ENCODE measurements around the gene SMIM44. TPM values are rescaled to one million over a fixed set of nuclear protein-coding genes. Genes with fewer than 3 reads are reported as not detected.

Gene SMIM44
- total RNA-seq (2021), result not detected in 2 replicates
- not detected for Bru-seq, nascent RNA
- BruChase-seq, experiment 1, labeled RNA remaining after a 2-hour chase, result not detected
- percentile 32 among the genes with signal in this experiment for BruChase-seq, experiment 2, labeled RNA remaining after a 6-hour chase
- long read RNA-seq, result 0 reads

DNA sequence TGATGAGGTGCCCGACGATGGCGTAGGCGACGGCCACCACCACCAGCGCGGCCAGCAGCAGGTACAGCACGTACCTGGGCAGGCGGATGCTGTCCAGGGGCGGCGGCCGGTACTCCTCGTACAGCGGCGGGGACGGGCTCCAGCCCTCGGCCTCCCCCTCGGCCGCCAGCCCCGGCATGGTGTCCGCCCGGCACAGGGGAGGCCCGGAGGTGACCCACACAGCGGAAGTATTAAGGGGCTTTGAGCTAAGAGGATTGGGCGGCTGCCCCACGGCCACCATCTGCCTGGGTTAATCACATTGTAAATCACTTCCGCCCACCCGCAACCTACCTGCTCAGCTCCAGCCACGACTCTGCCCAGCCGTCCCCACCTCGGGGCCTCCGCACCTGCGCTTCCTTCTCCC is at the start of gene SMIM44:
Gene SMIM44 (minus strand): TSS at position 216 of the 403 bp plus-strand sequence. CDS start 38 bp downstream, at position 178.
- Histone ChIP-seq H3F3A (ENCODE audit: insufficient read depth, low read depth) (peaks cover 5% of the 10 kb centered on the region; the same call in 1 of the 2 replicates), H3K4me2 (0 out of 2 replicates have a peak within 1 kb of the TSS, but pooled peaks have one; percentile 26), H2AFZ (no peak within 1 kb of the TSS), H3K9me2 (ENCODE audit: insufficient read depth) (no peaks in the 10 kb centered on the region), H3K79me2 (ENCODE audit: low read depth) (no peaks in the 10 kb centered on the region), H3K4me3 (no peak within 1 kb of the TSS), H4K20me1 (ENCODE audit: insufficient read depth) (no peaks in the 10 kb centered on the region), H3K36me3 (ENCODE audit: low read depth) (no peaks in the 10 kb centered on the region), H3K27ac (no peak within 1 kb of the TSS), H3K4me1 (replicated peaks; ENCODE audit: insufficient read depth) (peaks cover 5% of the 10 kb centered on the region; the same call in 1 of the 2 replicates), H3K9me3 (ENCODE audit: insufficient read depth, low read depth) (no peaks in the 10 kb centered on the region), H3K27me3 (ENCODE audit: insufficient read depth, low read depth) (no peaks in the 10 kb centered on the region)
- no peak for TF ChIP-seq EZH2 (IDR thresholded peaks at IDR 0.05; ENCODE audit: low read depth)
- TF ChIP-seq, protein P1, sequence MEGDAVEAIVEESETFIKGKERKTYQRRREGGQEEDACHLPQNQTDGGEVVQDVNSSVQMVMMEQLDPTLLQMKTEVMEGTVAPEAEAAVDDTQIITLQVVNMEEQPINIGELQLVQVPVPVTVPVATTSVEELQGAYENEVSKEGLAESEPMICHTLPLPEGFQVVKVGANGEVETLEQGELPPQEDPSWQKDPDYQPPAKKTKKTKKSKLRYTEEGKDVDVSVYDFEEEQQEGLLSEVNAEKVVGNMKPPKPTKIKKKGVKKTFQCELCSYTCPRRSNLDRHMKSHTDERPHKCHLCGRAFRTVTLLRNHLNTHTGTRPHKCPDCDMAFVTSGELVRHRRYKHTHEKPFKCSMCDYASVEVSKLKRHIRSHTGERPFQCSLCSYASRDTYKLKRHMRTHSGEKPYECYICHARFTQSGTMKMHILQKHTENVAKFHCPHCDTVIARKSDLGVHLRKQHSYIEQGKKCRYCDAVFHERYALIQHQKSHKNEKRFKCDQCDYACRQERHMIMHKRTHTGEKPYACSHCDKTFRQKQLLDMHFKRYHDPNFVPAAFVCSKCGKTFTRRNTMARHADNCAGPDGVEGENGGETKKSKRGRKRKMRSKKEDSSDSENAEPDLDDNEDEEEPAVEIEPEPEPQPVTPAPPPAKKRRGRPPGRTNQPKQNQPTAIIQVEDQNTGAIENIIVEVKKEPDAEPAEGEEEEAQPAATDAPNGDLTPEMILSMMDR (conservative IDR thresholded peaks at IDR 0.05), result no peak
- POLR2A ChIA-PET (ENCODE audit: unreplicated experiment), result no interaction called here
- BruUV-seq (replicated peaks), result no TSS peak
- CTCF ChIA-PET, result interaction anchor here (1.1 kb wide), 1 partner anchor 207 kb away, joined by 4 read pairs; no protein-coding TSS in a partner anchor
- DNase-seq, result no peak
- intact Hi-C loops (cut with micrococcal nuclease; ENCODE audit: unreplicated experiment), result no loop called here

DNA sequence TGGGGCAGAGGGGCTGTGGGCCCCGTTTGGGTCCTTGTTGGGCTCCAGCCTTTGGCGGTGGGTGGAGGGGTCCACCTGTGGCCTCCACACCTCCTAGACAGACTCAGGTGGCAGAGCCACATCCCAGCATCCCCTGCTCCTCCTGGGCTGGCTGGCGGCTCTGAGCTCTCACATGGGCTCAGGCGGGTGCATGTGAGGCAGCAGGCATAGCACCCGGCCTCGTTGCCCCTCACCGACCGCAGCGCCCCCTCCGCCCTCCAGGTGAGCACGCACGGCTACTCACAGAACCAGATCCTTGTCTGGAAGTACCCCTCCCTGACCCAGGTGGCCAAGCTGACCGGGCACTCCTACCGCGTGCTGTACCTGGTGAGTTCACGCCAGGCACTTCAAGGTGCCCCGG is 49.8 kb upstream of the SMIM44 start:
- Histone ChIP-seq H3F3A (ENCODE audit: insufficient read depth, low read depth) (no peaks in the 10 kb centered on the region), H3K4me2 (no peak overlapping the region), H3K27me3 (ENCODE audit: insufficient read depth, low read depth) (no peaks in the 10 kb centered on the region), H3K4me3 (no peak overlapping the region), H3K36me3 (ENCODE audit: low read depth) (no peaks in the 10 kb centered on the region), H3K27ac (no peak overlapping the region), H3K9me2 (ENCODE audit: insufficient read depth) (no peaks in the 10 kb centered on the region), H2AFZ (no peak overlapping the region), H3K9me3 (ENCODE audit: insufficient read depth, low read depth) (no peaks in the 10 kb centered on the region), H3K4me1 (replicated peaks; ENCODE audit: insufficient read depth) (no peaks in the 10 kb centered on the region), H3K79me2 (ENCODE audit: low read depth) (no peaks in the 10 kb centered on the region), H4K20me1 (ENCODE audit: insufficient read depth) (no peaks in the 10 kb centered on the region; the same call in 1 of the 2 replicates)
- intact Hi-C loops (cut with micrococcal nuclease; ENCODE audit: unreplicated experiment), result no loop called here
- no peak for TF ChIP-seq EZH2 (IDR thresholded peaks at IDR 0.05; ENCODE audit: low read depth)
- TF ChIP-seq, protein P1 (conservative IDR thresholded peaks at IDR 0.05), result no peak
- no TSS peak for BruUV-seq (replicated peaks)
- DNase-seq, result no peak
- ChIA-PET POLR2A (ENCODE audit: unreplicated experiment) (no interaction called here), CTCF (no interaction called here)

DNA sequence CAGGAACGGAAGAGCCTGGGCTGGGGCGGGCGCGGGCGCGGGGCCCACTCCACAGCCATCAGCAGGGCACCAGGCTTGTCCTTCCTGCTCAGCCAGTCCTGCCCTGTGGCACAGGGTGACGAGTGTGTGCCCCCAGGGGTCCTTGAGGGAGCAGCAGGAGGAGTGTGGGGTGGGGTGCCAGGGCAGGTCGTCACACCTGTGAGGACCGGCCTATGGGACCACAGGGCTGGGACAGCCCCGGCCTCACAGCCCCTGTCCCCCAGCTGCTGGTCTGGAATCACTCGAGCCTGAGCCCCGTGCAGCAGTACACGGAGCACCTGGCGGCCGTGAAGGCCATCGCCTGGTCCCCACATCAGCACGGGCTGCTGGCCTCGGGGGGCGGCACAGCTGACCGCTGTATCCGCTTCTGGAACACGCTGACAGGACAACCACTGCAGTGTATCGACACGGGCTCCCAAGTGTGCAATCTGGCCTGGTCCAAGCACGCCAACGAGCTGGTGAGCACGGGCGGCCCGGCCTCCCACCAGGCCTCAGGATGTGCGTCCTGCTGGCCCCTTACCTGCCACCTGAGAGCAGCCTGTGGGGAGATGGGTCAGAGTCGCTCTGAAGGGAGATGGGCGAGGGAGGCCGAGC is 49.0 kb upstream of the SMIM44 start:
- H3K4me3 ChIP-seq, result no peak overlapping the region
- no peaks in the 10 kb centered on the region; the same call in 1 of the 2 replicates for H4K20me1 ChIP-seq (ENCODE audit: insufficient read depth)
- intact Hi-C loops (cut with micrococcal nuclease; ENCODE audit: unreplicated experiment), result no loop called here
- H3K4me2 ChIP-seq, result no peak overlapping the region
- TF ChIP-seq EZH2 (IDR thresholded peaks at IDR 0.05; ENCODE audit: low read depth), result no peak
- TF ChIP-seq, protein P1 (conservative IDR thresholded peaks at IDR 0.05), result no peak
- no peaks in the 10 kb centered on the region for H3F3A ChIP-seq (ENCODE audit: insufficient read depth, low read depth)
- no peaks in the 10 kb centered on the region for H3K9me2 ChIP-seq (ENCODE audit: insufficient read depth)
- H3K27me3 ChIP-seq (ENCODE audit: insufficient read depth, low read depth), result no peaks in the 10 kb centered on the region
- H3K27ac ChIP-seq, result no peak overlapping the region
- ChIA-PET CTCF (no interaction called here), POLR2A (ENCODE audit: unreplicated experiment) (no interaction called here)
- no peaks in the 10 kb centered on the region for H3K36me3 ChIP-seq (ENCODE audit: low read depth)
- no peaks in the 10 kb centered on the region for H3K79me2 ChIP-seq (ENCODE audit: low read depth)
- no peaks in the 10 kb centered on the region for H3K4me1 ChIP-seq (replicated peaks; ENCODE audit: insufficient read depth)
- no peak overlapping the region for H2AFZ ChIP-seq
- no TSS peak for BruUV-seq (replicated peaks)
- no peak for DNase-seq
- H3K9me3 ChIP-seq (ENCODE audit: insufficient read depth, low read depth), result no peaks in the 10 kb centered on the region

Measured in PC-9 (cell line).